ENCODE measurements around the gene BCAN.
A peak's percentile ranks its signal among the peaks of the same experiment; 100 is the strongest.

BCAN gene

DNA sequence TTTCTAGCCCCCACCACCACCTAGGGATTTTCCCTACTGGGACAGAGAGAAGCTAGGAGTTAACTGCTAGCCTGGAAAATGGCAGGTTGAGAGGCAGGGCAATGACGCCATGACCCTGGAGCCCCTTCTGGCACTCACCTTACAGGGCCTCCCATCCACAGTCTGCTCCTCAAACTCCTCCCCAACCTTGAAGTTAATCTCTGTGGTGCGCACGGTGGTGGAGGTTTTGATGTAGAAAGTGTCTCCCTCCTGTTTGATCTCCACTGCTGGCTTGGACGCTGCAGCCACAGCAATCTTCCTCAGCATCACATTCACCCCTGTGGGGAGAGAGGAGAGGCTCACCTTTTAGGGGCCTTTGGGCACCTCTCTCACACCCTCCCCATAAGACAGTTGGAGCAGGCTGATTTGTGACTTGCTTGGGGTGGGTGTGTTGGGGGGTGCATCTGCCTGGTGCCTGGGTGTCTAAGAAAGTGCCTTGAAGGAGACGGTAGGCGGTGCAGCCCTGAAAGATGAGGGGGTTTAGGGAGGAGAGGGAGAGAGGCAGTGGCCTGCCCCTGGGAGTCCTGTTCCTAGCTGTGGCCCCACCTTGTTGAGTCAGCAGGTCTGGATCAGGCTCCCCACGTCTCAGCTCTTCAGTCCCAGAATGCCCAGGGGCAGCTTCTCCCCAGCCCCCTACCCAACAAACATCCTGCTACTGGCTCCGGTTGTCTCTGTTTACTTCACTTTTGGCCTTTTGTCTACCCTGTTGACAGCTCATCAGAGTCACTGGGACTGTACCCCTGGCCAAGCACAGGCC lies 59.0 kb downstream of the BCAN start:
- H3K36me3 ChIP-seq (ENCODE audit: control insufficient read depth in 4 of 4, insufficient read depth in 4 of 4, low read length in 3 of 4) = no peaks in the 10 kb centered on the region
- WGBS (ENCODE audit: insufficient coverage) = 95% methylated on average over 2 of the region's 8 CpGs
- no peak for DNase-seq
- POLR2A ChIA-PET = interaction anchor here (0.5 kb wide), 1 partner anchor 85 kb away, joined by 3 read pairs; no protein-coding TSS in a partner anchor
- peaks cover 0 to 16% (median 12%) of the 10 kb centered on the region in 4 experiments for H3K4me1 ChIP-seq (ENCODE audit: control extremely low read depth in 1 of 4, control insufficient read depth in 4 of 4, insufficient read depth in 4 of 4, low read length in 3 of 4)
- H3K27ac ChIP-seq (ENCODE audit: insufficient read depth in 1 of 2, low read depth in 1 of 2, low read length in 2 of 2, poor library complexity in 1 of 2, severe bottlenecking in 2 of 2) = no peak overlapping the region
- peaks cover 7 to 57% (median 30%) of the 10 kb centered on the region in 5 experiments for H3K27me3 ChIP-seq (replicated peaks in 2 of 5; ENCODE audit: control insufficient read depth in 4 of 5, insufficient read depth in 5 of 5, low read length in 4 of 5)
- no peak overlapping the region for H3K4me3 ChIP-seq (ENCODE audit: control insufficient read depth in 1 of 7, extremely low read depth in 1 of 7, insufficient read depth in 4 of 7, low read depth in 2 of 7, low read length in 6 of 7)
- H3K9me3 ChIP-seq (ENCODE audit: control extremely low read depth in 1 of 5, control insufficient read depth in 4 of 5, insufficient read depth in 2 of 5, low read depth in 1 of 5, low read length in 4 of 5) = no peaks in the 10 kb centered on the region
- CTCF ChIA-PET = interaction anchor here (0.6 to 14.1 kb wide), 5 partner anchors 9 to 138 kb away, joined by 3 to 236 read pairs (median 5); partner anchors contain the start of genes ISG20L2 and METTL25B

DNA sequence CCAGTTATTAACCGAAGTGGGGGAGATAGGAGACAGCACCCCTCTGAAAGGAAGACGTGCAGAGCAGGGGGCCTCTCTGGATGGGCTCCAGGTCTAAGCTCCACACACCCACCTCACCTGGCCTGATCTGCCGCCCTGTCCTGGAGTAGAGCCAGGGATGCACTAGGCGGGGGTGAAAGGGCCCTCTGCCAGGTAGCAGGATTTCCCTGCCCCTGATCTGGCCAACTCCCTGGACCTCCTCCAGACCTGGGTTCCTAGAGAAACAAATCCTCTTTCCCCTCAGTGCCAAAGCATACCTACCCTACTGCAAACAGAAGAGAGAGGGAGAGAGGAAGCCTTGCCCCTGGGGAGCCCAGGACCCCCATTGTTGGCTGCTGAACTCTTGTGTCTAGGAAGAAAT lies 61.4 kb downstream of the BCAN start:
- 84% methylated on average over 4 of the region's 4 CpGs for WGBS (ENCODE audit: insufficient coverage)
- CTCF ChIA-PET = interaction anchor here (1.0 to 14.1 kb wide), 5 partner anchors 13 to 157 kb away, joined by 3 to 236 read pairs (median 4); partner anchors contain the start of gene NTRK1
- no peaks in the 10 kb centered on the region for H3K36me3 ChIP-seq (ENCODE audit: control insufficient read depth in 4 of 4, insufficient read depth in 4 of 4, low read length in 3 of 4)

DNA sequence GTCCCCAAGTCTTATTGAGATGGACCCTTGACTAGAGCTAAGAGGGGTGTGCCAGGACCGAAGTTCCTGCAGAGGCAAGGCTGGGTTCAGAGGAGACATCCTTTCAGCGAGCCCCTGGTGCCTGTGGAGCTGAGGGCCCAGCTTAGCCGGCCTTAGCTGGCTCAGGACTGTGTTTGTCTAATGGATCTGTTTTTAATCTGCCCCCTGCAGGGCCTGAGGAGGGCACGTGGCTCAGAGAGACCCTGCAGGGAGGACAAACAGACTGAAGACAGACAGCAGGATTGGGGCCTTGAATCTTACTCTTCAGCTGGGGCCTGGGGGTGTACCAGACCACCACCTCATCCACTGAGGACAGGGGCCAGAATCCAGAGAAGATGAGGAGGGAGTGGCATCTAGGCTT lies 61.8 kb downstream of the BCAN start:
- Histone ChIP-seq H3K4me1 (ENCODE audit: control extremely low read depth in 1 of 4, control insufficient read depth in 4 of 4, insufficient read depth in 4 of 4, low read length in 3 of 4) (peaks cover 0 to 27% (median 21%) of the 10 kb centered on the region in 4 experiments), H3K36me3 (ENCODE audit: control insufficient read depth in 4 of 4, insufficient read depth in 4 of 4, low read length in 3 of 4) (no peaks in the 10 kb centered on the region), H3K27me3 (replicated peaks in 2 of 5; ENCODE audit: control insufficient read depth in 4 of 5, insufficient read depth in 5 of 5, low read length in 4 of 5) (peaks cover 7 to 85% (median 33%) of the 10 kb centered on the region in 5 experiments), H3K4me3 (ENCODE audit: control insufficient read depth in 1 of 7, extremely low read depth in 1 of 7, insufficient read depth in 4 of 7, low read depth in 2 of 7, low read length in 6 of 7) (no peak overlapping the region), H3K27ac (ENCODE audit: insufficient read depth in 1 of 2, low read depth in 1 of 2, low read length in 2 of 2, poor library complexity in 1 of 2, severe bottlenecking in 2 of 2) (no peak overlapping the region), H3K9me3 (ENCODE audit: control extremely low read depth in 1 of 5, control insufficient read depth in 4 of 5, insufficient read depth in 2 of 5, low read depth in 1 of 5, low read length in 4 of 5) (no peaks in the 10 kb centered on the region)
- WGBS (ENCODE audit: insufficient coverage) = 20% methylated on average over 4 of the region's 4 CpGs
- ChIA-PET POLR2A (no interaction called here), CTCF (interaction anchor here (1.0 to 14.1 kb wide), 6 partner anchors 13 to 157 kb away, joined by 3 to 236 read pairs (median 4); partner anchors contain the start of gene NTRK1)
- no peak for DNase-seq

More for the DNA sequence above, 61.4 kb downstream of the BCAN start:
- POLR2A ChIA-PET = no interaction called here
- DNase-seq = no peak
- Histone ChIP-seq H3K4me1 (ENCODE audit: control extremely low read depth in 1 of 4, control insufficient read depth in 4 of 4, insufficient read depth in 4 of 4, low read length in 3 of 4) (peaks cover 0 to 27% (median 21%) of the 10 kb centered on the region in 4 experiments), H3K4me3 (ENCODE audit: control insufficient read depth in 1 of 7, extremely low read depth in 1 of 7, insufficient read depth in 4 of 7, low read depth in 2 of 7, low read length in 6 of 7) (no peak overlapping the region), H3K27me3 (replicated peaks in 2 of 5; ENCODE audit: control insufficient read depth in 4 of 5, insufficient read depth in 5 of 5, low read length in 4 of 5) (peaks cover 7 to 81% (median 33%) of the 10 kb centered on the region in 5 experiments), H3K9me3 (ENCODE audit: control extremely low read depth in 1 of 5, control insufficient read depth in 4 of 5, insufficient read depth in 2 of 5, low read depth in 1 of 5, low read length in 4 of 5) (no peaks in the 10 kb centered on the region), H3K27ac (ENCODE audit: insufficient read depth in 1 of 2, low read depth in 1 of 2, low read length in 2 of 2, poor library complexity in 1 of 2, severe bottlenecking in 2 of 2) (no peak overlapping the region)

DNA sequence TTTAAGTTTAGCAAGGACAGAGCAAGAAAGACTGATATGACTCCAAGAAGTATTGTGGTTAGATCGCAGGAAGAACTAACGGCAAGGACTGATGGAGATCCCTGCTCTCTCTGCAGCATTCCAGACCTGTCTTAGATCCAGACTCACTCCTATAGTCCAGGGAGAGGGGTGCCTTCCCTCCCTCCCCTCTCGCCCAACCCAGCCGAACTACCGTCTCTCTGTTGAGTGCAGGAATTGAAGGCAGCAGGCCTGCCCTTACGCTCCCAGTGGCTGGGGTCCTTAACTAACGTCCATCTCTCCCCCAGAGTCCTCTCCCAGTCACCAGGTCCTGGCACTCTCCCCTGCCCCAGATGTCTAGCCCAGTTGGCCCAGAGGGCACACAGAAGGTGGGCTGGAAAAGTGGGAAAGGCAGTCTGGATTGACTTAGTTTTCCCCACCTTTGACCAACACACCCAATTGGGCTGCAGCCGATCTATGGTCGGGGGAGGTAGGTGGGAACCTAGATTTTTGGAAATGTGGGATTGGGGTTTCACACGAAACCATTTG lies 62.3 kb downstream of the BCAN start:
- ChIA-PET POLR2A (interaction anchor here (0.7 kb wide), 1 partner anchor 14 kb away, joined by 3 read pairs; no protein-coding TSS in a partner anchor), CTCF (interaction anchor here (1.0 to 14.1 kb wide), 6 partner anchors 17 to 156 kb away, joined by 3 to 236 read pairs (median 8); partner anchors contain the start of genes NES and NTRK1)
- H3K36me3 ChIP-seq (ENCODE audit: control insufficient read depth in 4 of 4, insufficient read depth in 4 of 4, low read length in 3 of 4) = no peaks in the 10 kb centered on the region
- H3K4me3 ChIP-seq (ENCODE audit: control insufficient read depth in 1 of 7, extremely low read depth in 1 of 7, insufficient read depth in 4 of 7, low read depth in 2 of 7, low read length in 6 of 7) = no peak overlapping the region
- H3K4me1 ChIP-seq (ENCODE audit: control extremely low read depth in 1 of 4, control insufficient read depth in 4 of 4, insufficient read depth in 4 of 4, low read length in 3 of 4) = peaks cover 0 to 27% (median 21%) of the 10 kb centered on the region in 4 experiments
- H3K27me3 ChIP-seq (replicated peaks in 2 of 5; ENCODE audit: control insufficient read depth in 4 of 5, insufficient read depth in 5 of 5, low read length in 4 of 5) = peaks cover 7 to 84% (median 31%) of the 10 kb centered on the region in 5 experiments
- no peaks in the 10 kb centered on the region for H3K9me3 ChIP-seq (ENCODE audit: control extremely low read depth in 1 of 5, control insufficient read depth in 4 of 5, insufficient read depth in 2 of 5, low read depth in 1 of 5, low read length in 4 of 5)
- DNase-seq = no peak
- H3K27ac ChIP-seq (ENCODE audit: insufficient read depth in 1 of 2, low read depth in 1 of 2, low read length in 2 of 2, poor library complexity in 1 of 2, severe bottlenecking in 2 of 2) = no peak overlapping the region
- 46% methylated on average over 5 of the region's 10 CpGs for WGBS (ENCODE audit: insufficient coverage)

DNA sequence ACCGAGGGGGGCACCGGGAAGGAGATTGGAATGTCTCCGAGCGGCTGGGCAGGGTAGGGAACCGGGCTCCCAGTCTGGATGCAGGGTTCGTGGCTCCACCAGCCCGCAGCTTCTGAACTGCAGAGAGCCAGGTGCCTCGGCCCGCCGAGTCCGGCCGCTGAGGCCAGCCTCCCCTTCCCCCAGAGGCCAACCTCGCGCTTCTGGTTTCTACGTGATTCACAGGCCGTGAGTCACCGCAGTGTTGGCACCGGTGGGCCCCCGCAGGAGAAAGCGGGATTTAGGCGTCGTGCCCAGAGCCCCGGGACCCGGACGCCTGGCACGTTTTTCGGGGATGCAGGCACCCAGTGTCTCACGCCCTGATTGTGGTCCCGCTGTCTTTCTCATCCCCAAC lies 63.0 kb downstream of the BCAN start:
- Histone ChIP-seq H3K27ac (ENCODE audit: insufficient read depth in 1 of 2, low read depth in 1 of 2, low read length in 2 of 2, poor library complexity in 1 of 2, severe bottlenecking in 2 of 2) (no peak overlapping the region), H3K4me1 (ENCODE audit: control extremely low read depth in 1 of 4, control insufficient read depth in 4 of 4, insufficient read depth in 4 of 4, low read length in 3 of 4) (peaks cover 0 to 27% (median 21%) of the 10 kb centered on the region in 4 experiments), H3K4me3 (ENCODE audit: control insufficient read depth in 1 of 7, extremely low read depth in 1 of 7, insufficient read depth in 4 of 7, low read depth in 2 of 7, low read length in 6 of 7) (peak overlapping the region in 2 of 7 experiments; percentile 4 to 44), H3K36me3 (ENCODE audit: control insufficient read depth in 4 of 4, insufficient read depth in 4 of 4, low read length in 3 of 4) (no peaks in the 10 kb centered on the region), H3K27me3 (replicated peaks in 2 of 5; ENCODE audit: control insufficient read depth in 4 of 5, insufficient read depth in 5 of 5, low read length in 4 of 5) (peaks cover 7 to 84% (median 33%) of the 10 kb centered on the region in 5 experiments), H3K9me3 (ENCODE audit: control extremely low read depth in 1 of 5, control insufficient read depth in 4 of 5, insufficient read depth in 2 of 5, low read depth in 1 of 5, low read length in 4 of 5) (no peaks in the 10 kb centered on the region)
- DNase-seq = peak in 2 of 3 donors; percentile 49 to 55
- ChIA-PET POLR2A (interaction anchor here (0.7 kb wide), 1 partner anchor 15 kb away, joined by 3 read pairs; no protein-coding TSS in a partner anchor), CTCF (interaction anchor here (1.5 to 14.1 kb wide), 5 partner anchors 18 to 80 kb away, joined by 6 to 236 read pairs (median 14); partner anchors contain the start of gene NES)
- 1% methylated on average over 24 of the region's 29 CpGs for WGBS (ENCODE audit: insufficient coverage)

DNA sequence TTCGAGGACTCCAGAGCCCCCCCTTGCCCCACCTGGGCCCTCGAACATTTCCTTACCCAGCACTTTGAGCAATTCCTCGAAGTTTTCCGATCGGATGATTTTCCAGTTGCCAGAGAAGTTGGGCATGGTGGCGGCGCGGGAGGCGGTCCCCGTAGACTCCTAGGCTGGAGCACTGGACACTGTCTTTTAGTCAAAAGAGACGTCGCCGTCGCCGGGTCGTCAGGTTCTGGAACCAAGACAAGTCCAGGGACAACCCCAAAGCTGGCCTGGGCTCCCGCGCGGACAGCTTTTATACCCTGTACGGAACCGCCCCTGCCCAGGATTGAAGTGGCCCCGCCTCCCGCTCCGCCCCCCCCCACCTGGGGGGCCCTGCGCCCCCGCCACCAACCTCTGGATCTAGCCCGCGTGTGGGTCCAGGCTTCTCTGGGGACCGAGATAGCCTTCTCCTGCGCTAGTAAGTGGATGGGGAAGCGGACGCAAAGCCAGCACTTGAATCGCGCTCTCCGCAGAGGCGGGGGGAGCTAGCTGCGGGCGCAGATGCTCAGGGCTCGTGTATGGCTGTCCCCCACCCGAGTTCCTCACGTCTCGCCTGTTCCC lies 63.5 kb downstream of the BCAN start, which contains the start of gene CRABP2:
Gene CRABP2, minus strand, starts transcription at position 263 of the 597 bp plus-strand sequence. Its CDS starts 137 bp downstream, at position 126.
- Histone ChIP-seq H3K4me1 (ENCODE audit: control extremely low read depth in 1 of 4, control insufficient read depth in 4 of 4, insufficient read depth in 4 of 4, low read length in 3 of 4) (peaks cover 0 to 27% (median 21%) of the 10 kb centered on the region in 4 experiments), H3K9me3 (ENCODE audit: control extremely low read depth in 1 of 5, control insufficient read depth in 4 of 5, insufficient read depth in 2 of 5, low read depth in 1 of 5, low read length in 4 of 5) (no peaks in the 10 kb centered on the region), H3K27ac (ENCODE audit: insufficient read depth in 1 of 2, low read depth in 1 of 2, low read length in 2 of 2, poor library complexity in 1 of 2, severe bottlenecking in 2 of 2) (no peak within 1 kb of the TSS), H3K36me3 (ENCODE audit: control insufficient read depth in 4 of 4, insufficient read depth in 4 of 4, low read length in 3 of 4) (no peaks in the 10 kb centered on the region), H3K4me3 (ENCODE audit: control insufficient read depth in 1 of 7, extremely low read depth in 1 of 7, insufficient read depth in 4 of 7, low read depth in 2 of 7, low read length in 6 of 7) (peak within 1 kb of the TSS in 6 of 7 experiments; percentile 19 to 70 (median 52)), H3K27me3 (replicated peaks in 2 of 5; ENCODE audit: control insufficient read depth in 4 of 5, insufficient read depth in 5 of 5, low read length in 4 of 5) (peaks cover 7 to 82% (median 33%) of the 10 kb centered on the region in 5 experiments)
- peak; percentile 52 to 81 (median 75) for DNase-seq
- ChIA-PET CTCF (interaction anchor here (1.0 to 14.1 kb wide), 14 partner anchors 8 to 132 kb away, joined by 3 to 236 read pairs (median 6); partner anchors contain the start of gene NES), POLR2A (interaction anchor here (0.8 kb wide), 1 partner anchor 45 kb away, joined by 4 read pairs; no protein-coding TSS in a partner anchor)
- 2% methylated on average over 28 of the region's 42 CpGs for WGBS (ENCODE audit: insufficient coverage)
